ENCODE results near the gene NDN. TPM values are rescaled to one million over a fixed set of nuclear protein-coding genes. Genes with fewer than 3 reads are reported as not detected.

NDN gene
- total RNA-seq, 1 experiment from 2014 or later, result not detected

DNA sequence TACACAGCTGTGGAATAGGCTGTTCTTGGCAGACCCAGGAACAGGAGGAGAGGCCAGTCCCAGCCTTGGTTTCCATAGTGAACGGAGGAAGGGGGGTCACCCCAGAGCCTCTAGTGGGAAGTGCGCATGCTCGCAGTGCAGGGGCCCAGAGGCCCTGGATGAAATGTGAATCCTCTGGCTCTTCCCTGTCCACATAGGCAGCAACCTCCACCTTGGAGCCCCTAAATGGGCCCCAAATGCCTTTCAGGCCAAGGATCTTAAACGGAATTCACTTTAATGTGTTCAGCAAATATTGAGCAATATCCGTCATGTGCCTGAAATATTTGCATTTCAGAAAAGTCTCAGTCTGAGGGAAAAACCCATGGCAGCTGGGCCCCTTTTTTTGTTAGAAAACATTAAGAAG, 3.3 kb upstream of the NDN start:
- ChIA-PET CTCF (no interaction called here), POLR2A (ENCODE audit: unreplicated experiment) (no interaction called here)
- Histone ChIP-seq H3K4me2 (ENCODE audit: low read length) (no peak overlapping the region), H4K20me1 (ENCODE audit: low read length) (no peaks in the 10 kb centered on the region), H3K79me2 (ENCODE audit: low read length) (no peaks in the 10 kb centered on the region), H3K4me3 (ENCODE audit: low read length) (no peak overlapping the region), H3K27ac (ENCODE audit: low read length) (no peak overlapping the region), H3K36me3 (ENCODE audit: low read depth, low read length) (no peaks in the 10 kb centered on the region), H2AFZ (ENCODE audit: low read length) (no peak overlapping the region), H3F3A (ENCODE audit: low read length, unreplicated experiment) (no peaks in the 10 kb centered on the region), H3K9me3 (ENCODE audit: low read length) (peaks cover 16% of the 10 kb centered on the region), H3K4me1 (ENCODE audit: insufficient read depth, low read length) (no peaks in the 10 kb centered on the region), H3K9ac (ENCODE audit: low read length) (no peak overlapping the region), H3K27me3 (ENCODE audit: low read length) (no peaks in the 10 kb centered on the region), H3K9me2 (replicated peaks; ENCODE audit: low read length) (no peaks in the 10 kb centered on the region)
- no peak for ATAC-seq
- TF ChIP-seq EZH2 (IDR thresholded peaks at IDR 0.05; ENCODE audit: low read length, unreplicated experiment) (no peak), EZH2phosphoT487 (IDR thresholded peaks at IDR 0.05; ENCODE audit: borderline replicate concordance, low read length) (no peak), CTCF (conservative IDR thresholded peaks at IDR 0.05; ENCODE audit: low read depth, low read length) (no peak)
- no peak for DNase-seq
- BruUV-seq (replicated peaks), result no TSS peak
- intact Hi-C loops (cut with micrococcal nuclease), result no loop called here

DNA sequence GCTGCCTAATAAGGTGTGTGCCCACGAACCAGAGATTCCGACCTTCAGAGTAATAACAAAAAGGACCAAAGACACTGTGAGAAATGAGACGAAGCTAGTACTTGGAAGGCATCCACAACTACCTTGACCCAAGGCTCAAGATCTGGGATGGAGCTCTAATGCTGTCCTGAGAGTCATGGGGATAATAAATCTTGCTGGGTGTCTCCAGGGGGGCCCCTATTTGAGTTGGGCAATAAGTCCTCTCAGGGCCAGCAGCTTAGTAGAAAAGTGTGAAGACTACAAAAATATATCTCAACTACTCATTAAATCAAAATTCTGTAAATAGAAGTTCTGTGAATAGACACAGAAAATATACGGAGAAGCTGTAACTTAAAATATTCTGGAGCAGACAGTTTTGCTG, 2.9 kb upstream of the NDN start:
- Histone ChIP-seq H2AFZ (ENCODE audit: low read length) (no peak overlapping the region), H3K9me2 (replicated peaks; ENCODE audit: low read length) (no peaks in the 10 kb centered on the region), H3K79me2 (ENCODE audit: low read length) (no peaks in the 10 kb centered on the region), H3K4me3 (ENCODE audit: low read length) (no peak overlapping the region), H3K4me1 (ENCODE audit: insufficient read depth, low read length) (no peaks in the 10 kb centered on the region), H3K36me3 (ENCODE audit: low read depth, low read length) (no peaks in the 10 kb centered on the region), H3K27ac (ENCODE audit: low read length) (no peak overlapping the region), H3F3A (ENCODE audit: low read length, unreplicated experiment) (no peaks in the 10 kb centered on the region), H4K20me1 (ENCODE audit: low read length) (no peaks in the 10 kb centered on the region), H3K27me3 (ENCODE audit: low read length) (no peaks in the 10 kb centered on the region), H3K9me3 (ENCODE audit: low read length) (peaks cover 15% of the 10 kb centered on the region), H3K9ac (ENCODE audit: low read length) (no peak overlapping the region), H3K4me2 (ENCODE audit: low read length) (no peak overlapping the region)
- intact Hi-C loops (cut with micrococcal nuclease), result no loop called here
- TF ChIP-seq EZH2phosphoT487 (IDR thresholded peaks at IDR 0.05; ENCODE audit: borderline replicate concordance, low read length), result no peak
- no peak for TF ChIP-seq CTCF (conservative IDR thresholded peaks at IDR 0.05; ENCODE audit: low read depth, low read length)
- TF ChIP-seq EZH2 (IDR thresholded peaks at IDR 0.05; ENCODE audit: low read length, unreplicated experiment), result no peak
- no peak for ATAC-seq
- BruUV-seq (replicated peaks), result no TSS peak
- no peak for DNase-seq
- ChIA-PET CTCF (no interaction called here), POLR2A (ENCODE audit: unreplicated experiment) (no interaction called here)

DNA sequence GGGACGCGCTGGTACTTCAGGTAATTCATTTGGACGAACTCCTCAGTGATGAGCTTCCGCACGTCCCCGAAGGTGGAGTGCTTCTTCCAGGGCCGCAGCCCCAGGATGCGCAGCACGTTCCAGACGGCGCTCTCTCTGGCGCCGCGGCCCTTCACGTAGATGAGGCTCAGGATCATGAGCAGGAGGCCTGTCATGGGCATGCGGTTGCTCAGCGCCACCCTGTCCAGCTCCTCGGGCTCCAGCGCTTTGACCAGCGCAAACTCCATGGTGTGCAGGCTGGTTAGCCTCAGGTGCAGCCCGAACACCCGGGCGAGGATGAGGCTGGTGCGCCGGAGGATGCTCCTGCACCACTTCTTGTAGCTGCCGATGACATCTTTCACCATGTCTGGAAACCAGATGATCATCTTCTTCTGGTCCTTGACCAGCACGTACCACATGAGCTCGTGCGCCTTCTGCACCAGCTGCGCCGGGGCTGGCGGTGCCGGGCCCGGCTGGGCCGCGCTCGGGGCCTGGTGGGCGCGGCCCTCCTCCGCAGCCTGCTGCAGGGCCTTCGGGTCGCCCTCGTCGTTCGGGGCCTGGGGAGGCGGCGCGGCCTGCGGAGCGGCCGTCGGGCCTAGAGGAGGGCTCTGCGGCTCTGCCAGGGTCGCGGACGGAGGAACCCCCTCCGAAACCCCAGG, 501 bp downstream of the NDN start:
- intact Hi-C loops (cut with micrococcal nuclease), result no loop called here
- Histone ChIP-seq H3K36me3 (ENCODE audit: low read depth, low read length) (no peaks in the 10 kb centered on the region), H3K4me2 (ENCODE audit: low read length) (no peak overlapping the region), H3K27ac (ENCODE audit: low read length) (no peak overlapping the region), H3K9ac (ENCODE audit: low read length) (no peak overlapping the region), H4K20me1 (ENCODE audit: low read length) (no peaks in the 10 kb centered on the region), H3K9me3 (ENCODE audit: low read length) (peaks cover 4% of the 10 kb centered on the region; the same call in 1 of the 2 replicates), H3K4me1 (ENCODE audit: insufficient read depth, low read length) (no peaks in the 10 kb centered on the region), H3K27me3 (ENCODE audit: low read length) (no peaks in the 10 kb centered on the region), H2AFZ (ENCODE audit: low read length) (no peak overlapping the region), H3K4me3 (ENCODE audit: low read length) (no peak overlapping the region), H3K9me2 (replicated peaks; ENCODE audit: low read length) (no peaks in the 10 kb centered on the region), H3K79me2 (ENCODE audit: low read length) (no peaks in the 10 kb centered on the region), H3F3A (ENCODE audit: low read length, unreplicated experiment) (no peaks in the 10 kb centered on the region)
- DNase-seq (no peak), ATAC-seq (no peak)
- no peak for TF ChIP-seq EZH2 (IDR thresholded peaks at IDR 0.05; ENCODE audit: low read length, unreplicated experiment)
- no peak for TF ChIP-seq CTCF (conservative IDR thresholded peaks at IDR 0.05; ENCODE audit: low read depth, low read length)
- TF ChIP-seq EZH2phosphoT487 (IDR thresholded peaks at IDR 0.05; ENCODE audit: borderline replicate concordance, low read length), result no peak
- POLR2A ChIA-PET (ENCODE audit: unreplicated experiment), result no interaction called here
- CTCF ChIA-PET, result no interaction called here
- no TSS peak for BruUV-seq (replicated peaks)

Data from PC-3 (cell line).